Testis (tissue), 3 donors: ENCODE data around the gene NOS1AP. TPM values are rescaled to one million over a fixed set of nuclear protein-coding genes. Genes with fewer than 3 reads are reported as not detected.
"Not testable (repeated sequence)": the region's sequence is repeated elsewhere in the genome, so short reads cannot be mapped to it uniquely, and the experiment has no call there.

ENCODE experiments used
- DNase-seq: peaks from one replicate; pipeline ENCODE4 v3.0.0-alpha.2; 2019
- H3K27ac ChIP-seq, 2 donors: fragments of 200-600 bp; sonication (generic); one replicate each; pipeline ENCODE4 v1.5.1; 2019
- H3K27me3 ChIP-seq: fragments of 200-600 bp; sonication (generic); one replicate; pipeline ENCODE4 v1.5.1; 2019
- H3K36me3 ChIP-seq: fragments of 200-600 bp; sonication (generic); one replicate; pipeline ENCODE4 v1.5.1; 2017; ENCODE audit warnings: low read depth; ENCODE audit errors: missing control alignments
- H3K4me1 ChIP-seq: fragments of 200-600 bp; sonication (generic); one replicate; pipeline ENCODE4 v1.5.1; 2019
- H3K4me3 ChIP-seq, 2 donors: fragments of 200-600 bp; sonication (generic); one replicate each; pipeline ENCODE4 v1.5.1; 2017 to 2019
- H3K9me3 ChIP-seq: fragments of 200-600 bp; sonication (generic); one replicate; pipeline ENCODE4 v1.5.1; 2017
- POLR2A ChIP-seq: fragments of 450-650 bp; IDR thresholded peaks from one replicate; pipeline ENCODE4 v1.6.1; 2017; ENCODE audit warnings: antibody characterized with exemption, mild to moderate bottlenecking, moderate library complexity
- WGBS, 2 donors: methylation state at CpG; one replicate each; pipeline ENCODE4 v1.1.5; 2018; 5-methylcytosine and 5-hydroxymethylcytosine counted together
- intact Hi-C: fragments of 100-400 bp; cut with DNase I; formaldehyde crosslinking; loops from one replicate; pipeline ENCODE4 v1.15.1; 2023; ENCODE audit warnings: low total_unique reads
- polyA plus RNA-seq: library from polyadenylated mRNA; stranded (reverse); fragments of 350-450 nt; fragmentation: Illumina TruSeq; extraction: RNeasy Lipid Tissue Mini Kit (QIAGEN cat#74804); gene quantifications from one replicate; pipeline ENCODE4 v1.2.3, GENCODE V29; 2014; ENCODE audit warnings: low read depth, low replicate concordance; ENCODE audit not compliant: insufficient read depth
- total RNA-seq, 2 donors: library from RNA; depleted of rRNA; stranded (reverse); fragments of >200 nt; gene quantifications; one replicate each; pipeline ENCODE4 v1.2.3, GENCODE V29; 2016
- TF ChIP-seq, protein P1 (sequence below), 3 experiments: fragments of 450-650 bp in 2 of 3; fragments of 200-600 bp in 1 of 3; sonication (generic) in 1 of 3; IDR thresholded peaks; one replicate each; pipeline ENCODE4 v1.5.1; 2016 to 2019; ENCODE audit warnings: antibody characterized with exemption in 3 of 3, mild to moderate bottlenecking in 2 of 3, moderate library complexity in 1 of 3

The NOS1AP gene
- total and polyA plus RNA-seq, 3 donors from 2014 or later: 2.1 to 5.1 (median 4.1) TPM

DNA sequence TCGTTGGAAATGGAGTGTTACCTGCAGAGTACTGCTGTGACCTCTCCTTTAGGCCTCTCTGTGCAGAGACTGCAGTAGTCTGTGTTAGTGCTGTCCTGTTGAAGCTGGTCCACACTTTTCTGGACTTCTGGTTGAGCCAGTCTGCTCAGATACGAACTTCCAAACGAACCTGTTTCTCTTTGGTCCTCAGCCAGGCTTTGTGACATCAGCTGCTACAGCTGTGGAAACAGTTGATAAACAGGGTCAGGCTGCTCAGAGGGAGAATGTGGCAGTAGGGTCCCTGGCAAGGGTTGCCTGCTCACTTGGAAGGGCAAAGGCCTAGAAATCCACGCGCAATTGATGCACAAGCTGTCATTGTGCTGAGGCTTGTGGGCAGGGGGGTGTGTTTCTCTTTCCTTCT, 98.8 kb downstream of the NOS1AP start:
- H3K4me1 ChIP-seq: peaks cover 7% of the 10 kb centered on the region
- H3K4me3 ChIP-seq: no peak overlapping the region
- no peaks in the 10 kb centered on the region for H3K27me3 ChIP-seq
- DNase-seq: no peak
- no peaks in the 10 kb centered on the region for H3K36me3 ChIP-seq
- intact Hi-C loops: no loop called here
- TF ChIP-seq POLR2A: no peak
- TF ChIP-seq, protein P1, sequence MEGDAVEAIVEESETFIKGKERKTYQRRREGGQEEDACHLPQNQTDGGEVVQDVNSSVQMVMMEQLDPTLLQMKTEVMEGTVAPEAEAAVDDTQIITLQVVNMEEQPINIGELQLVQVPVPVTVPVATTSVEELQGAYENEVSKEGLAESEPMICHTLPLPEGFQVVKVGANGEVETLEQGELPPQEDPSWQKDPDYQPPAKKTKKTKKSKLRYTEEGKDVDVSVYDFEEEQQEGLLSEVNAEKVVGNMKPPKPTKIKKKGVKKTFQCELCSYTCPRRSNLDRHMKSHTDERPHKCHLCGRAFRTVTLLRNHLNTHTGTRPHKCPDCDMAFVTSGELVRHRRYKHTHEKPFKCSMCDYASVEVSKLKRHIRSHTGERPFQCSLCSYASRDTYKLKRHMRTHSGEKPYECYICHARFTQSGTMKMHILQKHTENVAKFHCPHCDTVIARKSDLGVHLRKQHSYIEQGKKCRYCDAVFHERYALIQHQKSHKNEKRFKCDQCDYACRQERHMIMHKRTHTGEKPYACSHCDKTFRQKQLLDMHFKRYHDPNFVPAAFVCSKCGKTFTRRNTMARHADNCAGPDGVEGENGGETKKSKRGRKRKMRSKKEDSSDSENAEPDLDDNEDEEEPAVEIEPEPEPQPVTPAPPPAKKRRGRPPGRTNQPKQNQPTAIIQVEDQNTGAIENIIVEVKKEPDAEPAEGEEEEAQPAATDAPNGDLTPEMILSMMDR (IDR thresholded peaks at IDR 0.05): no peak
- no peaks in the 10 kb centered on the region for H3K9me3 ChIP-seq
- H3K27ac ChIP-seq: no peak overlapping the region
- 39 to 44% methylated on average over 5 of the region's 5 CpGs for WGBS, 2 donors

DNA sequence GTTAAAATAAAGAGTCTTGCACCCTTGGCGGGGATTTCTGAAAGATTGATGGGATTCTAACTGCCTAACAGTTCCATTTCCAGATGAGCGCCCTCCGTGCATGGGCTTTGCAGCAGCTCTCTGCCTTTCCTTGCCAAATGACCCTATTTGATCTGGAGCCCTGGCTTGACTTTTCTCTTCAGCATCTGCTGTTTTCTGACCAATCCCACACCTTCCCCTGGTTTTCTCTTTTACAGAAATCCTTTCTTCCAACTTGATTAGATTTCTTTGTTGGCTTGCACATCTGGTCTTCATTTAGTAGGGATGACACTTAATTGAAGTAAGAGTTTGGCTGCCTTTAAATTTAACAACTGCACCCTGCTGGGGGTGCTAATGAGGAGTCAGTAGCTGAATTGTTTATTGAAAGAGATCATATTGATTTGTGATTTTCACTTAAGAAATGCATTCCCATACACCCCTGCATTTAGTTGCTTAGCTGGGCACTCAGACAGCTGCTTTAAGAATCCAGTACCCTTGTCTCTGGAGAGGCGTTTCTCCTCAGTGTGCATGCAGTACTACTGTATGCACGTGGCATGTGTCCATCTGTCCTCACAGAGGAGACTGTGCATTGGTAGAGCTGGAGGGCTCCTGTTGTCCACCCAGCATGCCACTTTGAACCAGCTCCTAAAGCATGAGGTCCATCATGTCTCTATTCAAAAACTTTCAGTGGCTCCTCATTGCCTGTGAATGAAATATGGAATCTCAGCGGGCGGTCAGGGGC, 99.7 kb downstream of the NOS1AP start:
- DNase-seq: no peak
- Histone ChIP-seq H3K36me3 (no peaks in the 10 kb centered on the region), H3K27ac (no peak overlapping the region), H3K4me3 (no peak overlapping the region), H3K9me3 (no peaks in the 10 kb centered on the region), H3K27me3 (no peaks in the 10 kb centered on the region), H3K4me1 (peaks cover 7% of the 10 kb centered on the region)
- no peak for TF ChIP-seq POLR2A
- TF ChIP-seq, protein P1 (IDR thresholded peaks at IDR 0.05): no peak
- 86 to 87% methylated on average over 7 of the region's 7 CpGs for WGBS, 2 donors
- intact Hi-C loops: no loop called here

DNA sequence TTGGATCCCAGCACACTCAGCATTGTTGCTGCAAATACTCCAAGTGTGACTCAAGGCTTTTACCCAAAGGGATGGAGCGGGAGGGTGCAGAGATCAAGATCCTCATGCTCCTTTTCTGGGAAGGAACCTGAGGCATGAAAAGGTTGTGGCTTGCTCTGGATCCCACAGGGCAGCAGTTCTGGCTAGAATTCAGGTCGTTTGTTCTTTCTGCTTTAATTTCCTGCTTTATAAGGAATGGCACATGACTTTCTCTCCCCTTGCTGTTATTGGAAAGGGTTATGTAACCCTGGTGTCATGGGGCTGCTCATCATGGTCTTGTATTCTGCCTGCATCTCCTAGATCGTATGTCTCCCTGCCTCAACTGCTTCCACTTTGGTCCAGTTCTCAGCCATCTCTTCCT, 101.6 kb downstream of the NOS1AP start:
- Histone ChIP-seq H3K27ac (no peak overlapping the region), H3K9me3 (no peaks in the 10 kb centered on the region), H3K36me3 (no peaks in the 10 kb centered on the region), H3K4me3 (no peak overlapping the region), H3K27me3 (no peaks in the 10 kb centered on the region), H3K4me1 (no peaks in the 10 kb centered on the region)
- TF ChIP-seq, protein P1 (IDR thresholded peaks at IDR 0.05): no peak
- WGBS, 2 donors: 67 to 73% methylated on average over 3 of the region's 3 CpGs
- intact Hi-C loops: no loop called here
- DNase-seq: no peak

DNA sequence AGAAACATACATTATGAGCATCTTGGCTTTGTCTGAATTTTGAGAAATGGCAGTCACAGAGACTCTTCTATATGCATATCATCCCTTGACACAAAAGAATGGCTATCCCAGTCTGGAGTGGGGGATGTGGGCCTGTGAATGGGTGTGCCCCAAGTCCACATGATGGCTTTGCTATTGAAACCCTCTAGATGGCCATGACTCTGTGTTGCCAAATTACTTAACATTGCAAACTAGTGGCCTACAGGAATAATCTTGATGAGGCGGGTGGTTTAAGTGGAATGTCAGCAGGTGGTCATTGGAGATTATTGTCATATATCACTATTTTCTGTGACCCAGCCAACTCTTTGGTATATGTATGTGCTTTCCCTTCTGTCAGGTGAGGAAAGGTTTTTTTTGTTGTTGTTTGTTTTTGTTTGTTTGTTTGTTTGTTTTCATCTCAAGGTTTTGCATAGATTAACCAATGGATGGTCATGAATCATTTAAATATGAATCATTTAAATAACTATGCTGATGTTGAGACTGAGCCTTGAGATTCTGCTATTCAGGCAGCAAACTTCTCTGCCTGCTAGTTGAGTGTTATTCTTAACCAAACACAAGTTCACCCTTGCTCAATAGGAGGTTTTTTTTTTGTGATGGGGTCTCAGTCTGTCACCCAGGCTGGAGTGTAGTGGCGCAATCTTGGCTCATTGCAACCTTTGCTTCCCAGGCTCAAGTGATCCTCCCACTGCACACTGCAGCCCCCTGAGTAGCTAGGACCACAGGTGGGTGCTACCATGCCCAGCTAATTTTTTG, 103.0 kb downstream of the NOS1AP start:
- H3K27ac ChIP-seq: no peak overlapping the region
- H3K9me3 ChIP-seq: no peaks in the 10 kb centered on the region
- H3K4me3 ChIP-seq: no peak overlapping the region
- 97 to 98% methylated on average over 2 of the region's 2 CpGs for WGBS, 2 donors
- TF ChIP-seq, protein P1 (IDR thresholded peaks at IDR 0.05): no peak
- TF ChIP-seq POLR2A: no peak
- no peaks in the 10 kb centered on the region for H3K27me3 ChIP-seq
- no peaks in the 10 kb centered on the region for H3K36me3 ChIP-seq
- H3K4me1 ChIP-seq: no peaks in the 10 kb centered on the region
- intact Hi-C loops: no loop called here
- DNase-seq: no peak

DNA sequence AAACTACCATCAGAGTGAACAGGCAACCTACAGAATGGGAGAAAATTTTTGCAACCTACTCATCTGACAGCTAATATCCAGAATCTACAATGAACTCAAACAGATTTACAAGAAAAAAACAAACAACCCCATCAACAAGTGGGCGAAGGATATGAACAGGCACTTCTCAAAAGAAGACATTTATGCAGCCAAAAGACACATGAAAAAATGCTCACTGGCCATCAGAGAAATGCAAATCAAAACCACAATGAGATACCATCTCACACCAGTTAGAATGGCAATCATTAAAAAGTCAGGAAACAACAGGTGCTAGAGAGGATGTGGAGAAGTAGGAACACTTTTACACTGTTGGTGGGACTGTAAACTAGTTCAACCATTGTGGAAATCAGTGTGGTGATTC, 104.1 kb downstream of the NOS1AP start:
- H3K27me3 ChIP-seq, H3K9me3 ChIP-seq, H3K27ac ChIP-seq, intact Hi-C loops, DNase-seq, H3K4me1 ChIP-seq, H3K36me3 ChIP-seq, H3K4me3 ChIP-seq: not testable (repeated sequence)
- WGBS, 2 donors: 96 to 100% methylated on average over 1 of the region's 1 CpG

DNA sequence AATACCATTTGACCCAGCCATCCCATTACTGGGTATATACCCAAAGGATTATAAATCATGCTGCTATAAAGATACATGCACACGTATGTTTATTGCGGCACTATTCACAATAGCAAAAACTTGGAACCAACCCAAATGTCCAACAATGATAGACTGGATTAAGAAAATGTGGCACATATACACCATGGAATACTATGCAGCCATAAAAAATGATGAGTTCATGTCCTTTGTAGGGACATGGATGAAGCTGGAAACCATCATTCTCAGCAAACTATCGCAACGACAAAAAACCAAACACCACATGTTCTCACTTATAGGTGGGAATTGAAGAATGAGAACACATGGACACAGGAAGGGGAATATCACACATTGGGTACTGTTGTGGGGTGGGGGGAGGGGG, 104.5 kb downstream of the NOS1AP start:
- H3K27me3 ChIP-seq, H3K4me3 ChIP-seq, H3K27ac ChIP-seq, H3K4me1 ChIP-seq, intact Hi-C loops, H3K36me3 ChIP-seq, DNase-seq, H3K9me3 ChIP-seq: not testable (repeated sequence)
- WGBS, 2 donors: 95 to 100% methylated on average over 2 of the region's 4 CpGs
